GM21717 (cell line): ENCODE measurements around the gene CXorf49B.
"Not testable (repeated sequence)": the region's sequence is repeated elsewhere in the genome, so short reads cannot be mapped to it uniquely, and the experiment has no call there.

Experiments used
- ATAC-seq: cut with Tn5 transposase; IDR thresholded peaks from one replicate; pipeline ENCODE4 v1.9.1; 2021; ENCODE audit warnings: mild to moderate bottlenecking, moderate library complexity; ENCODE audit not compliant: unreplicated experiment

The CXorf49B gene

GRCh38 chrX:71763049-71763448, at the start of gene CXorf49B:
Gene CXorf49B (plus strand): TSS chrX:71763349. CDS start chrX:71763424, 75 bp downstream.
- ATAC-seq: not testable (repeated sequence)

DNA sequence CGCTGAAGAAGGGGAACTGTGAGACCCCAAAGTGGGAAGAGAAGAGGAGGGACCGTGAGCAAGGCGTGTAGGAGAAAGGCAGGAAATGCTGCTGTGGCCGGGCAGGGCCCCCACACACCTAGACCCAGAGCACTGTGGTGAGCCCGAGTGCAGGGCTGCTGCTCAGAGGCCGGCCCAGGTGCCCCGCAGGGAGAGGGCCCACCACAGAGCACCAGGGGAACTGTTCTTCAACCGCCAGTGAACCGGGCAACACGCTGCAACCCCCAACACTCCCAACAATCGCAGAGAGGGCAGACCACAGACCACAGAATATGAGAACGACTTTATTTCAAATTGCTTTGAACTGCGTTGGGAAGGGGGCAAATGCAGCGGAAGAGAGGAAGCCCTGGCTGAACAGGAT, 49.1 kb upstream of the CXorf49B start:
- not testable (repeated sequence) for ATAC-seq

DNA sequence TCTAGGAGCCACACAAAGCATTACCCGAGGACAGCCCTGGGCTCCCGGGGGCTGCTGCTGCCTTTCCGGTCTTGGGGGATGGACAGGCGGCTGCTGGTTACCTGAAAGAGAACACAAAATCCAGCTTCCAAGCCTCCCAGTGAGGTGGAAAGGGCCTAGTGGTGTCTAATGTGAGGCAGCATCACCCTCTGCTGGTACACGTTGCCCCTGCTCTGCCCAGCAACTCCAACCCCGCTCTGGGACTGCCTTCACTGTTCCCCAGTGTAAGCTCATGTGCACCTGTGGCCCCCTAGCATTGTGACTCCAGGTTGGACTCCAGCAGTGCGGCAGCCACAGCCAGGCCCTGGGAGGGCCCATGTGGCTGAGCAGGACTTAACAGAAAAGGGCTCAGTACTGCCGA, 47.6 kb upstream of the CXorf49B start:
- ATAC-seq: not testable (repeated sequence)

DNA sequence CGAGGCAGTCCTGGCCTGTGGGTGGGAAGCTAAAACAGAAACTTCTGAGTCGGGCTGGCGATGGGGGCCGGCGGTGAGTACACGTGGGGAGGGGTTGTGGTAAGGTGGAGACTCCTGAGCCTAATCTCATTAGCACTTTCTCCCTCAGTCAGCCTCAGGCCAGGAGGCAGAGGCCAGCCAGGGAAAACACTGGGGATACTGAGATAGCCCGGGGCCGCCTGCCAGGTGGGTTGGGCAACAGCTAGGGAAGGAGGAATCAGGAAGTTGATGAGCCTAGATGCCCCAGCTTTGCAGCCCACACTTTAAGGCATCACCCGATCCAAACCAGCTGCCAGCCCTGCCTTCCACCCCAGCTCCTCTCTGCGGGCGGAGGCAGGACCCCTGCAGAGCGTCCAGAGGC, 46.8 kb upstream of the CXorf49B start:
- ATAC-seq: not testable (repeated sequence)

- not testable (repeated sequence) for ATAC-seq
Measured at GRCh38 chrX:71718185-71718584, 45.0 kb upstream of the CXorf49B start, which contains the start of gene CXorf49. Gene CXorf49 (minus strand): TSS chrX:71718285. CDS start chrX:71718151, 134 bp downstream.

- ATAC-seq: not testable (repeated sequence)
Measured at GRCh38 chrX:71719195-71719594, 44.0 kb upstream of the CXorf49B start.

GRCh38 chrX:71720289-71720886, 42.8 kb upstream of the CXorf49B start:
- not testable (repeated sequence) for ATAC-seq

- ATAC-seq: not testable (repeated sequence)
Measured at GRCh38 chrX:71760688-71761281, 2.4 kb upstream of the CXorf49B start.

- not testable (repeated sequence) for ATAC-seq
Measured at GRCh38 chrX:71764832-71765231, 1.7 kb downstream of the CXorf49B start.

- not testable (repeated sequence) for ATAC-seq
Measured at GRCh38 chrX:71765613-71766012, 2.5 kb downstream of the CXorf49B start.

DNA sequence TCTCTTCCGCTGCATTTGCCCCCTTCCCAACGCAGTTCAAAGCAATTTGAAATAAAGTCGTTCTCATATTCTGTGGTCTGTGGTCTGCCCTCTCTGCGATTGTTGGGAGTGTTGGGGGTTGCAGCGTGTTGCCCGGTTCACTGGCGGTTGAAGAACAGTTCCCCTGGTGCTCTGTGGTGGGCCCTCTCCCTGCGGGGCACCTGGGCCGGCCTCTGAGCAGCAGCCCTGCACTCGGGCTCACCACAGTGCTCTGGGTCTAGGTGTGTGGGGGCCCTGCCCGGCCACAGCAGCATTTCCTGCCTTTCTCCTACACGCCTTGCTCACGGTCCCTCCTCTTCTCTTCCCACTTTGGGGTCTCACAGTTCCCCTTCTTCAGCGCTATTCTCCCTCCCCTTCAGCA, 4.0 kb downstream of the CXorf49B start:
- not testable (repeated sequence) for ATAC-seq

DNA sequence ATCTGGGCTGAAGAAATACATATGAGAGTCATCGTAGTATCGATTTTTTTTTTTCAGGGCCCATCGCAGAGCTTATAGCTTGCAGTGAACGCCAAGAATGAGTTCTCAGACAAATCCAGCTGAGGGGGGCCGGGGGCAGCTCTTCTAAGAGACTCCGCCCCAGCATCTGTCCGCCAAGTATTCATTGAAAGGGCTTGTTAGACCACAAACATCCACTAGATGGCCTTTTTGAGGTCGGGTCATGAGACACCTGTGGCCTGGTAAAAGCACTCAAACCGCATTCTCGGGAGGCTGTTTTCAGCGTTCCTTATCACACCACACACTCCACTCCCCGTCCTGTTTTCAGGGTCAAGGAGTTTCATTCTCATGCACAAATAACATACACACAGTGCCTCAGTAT, 15.2 kb downstream of the CXorf49B start:
- not testable (repeated sequence) for ATAC-seq

DNA sequence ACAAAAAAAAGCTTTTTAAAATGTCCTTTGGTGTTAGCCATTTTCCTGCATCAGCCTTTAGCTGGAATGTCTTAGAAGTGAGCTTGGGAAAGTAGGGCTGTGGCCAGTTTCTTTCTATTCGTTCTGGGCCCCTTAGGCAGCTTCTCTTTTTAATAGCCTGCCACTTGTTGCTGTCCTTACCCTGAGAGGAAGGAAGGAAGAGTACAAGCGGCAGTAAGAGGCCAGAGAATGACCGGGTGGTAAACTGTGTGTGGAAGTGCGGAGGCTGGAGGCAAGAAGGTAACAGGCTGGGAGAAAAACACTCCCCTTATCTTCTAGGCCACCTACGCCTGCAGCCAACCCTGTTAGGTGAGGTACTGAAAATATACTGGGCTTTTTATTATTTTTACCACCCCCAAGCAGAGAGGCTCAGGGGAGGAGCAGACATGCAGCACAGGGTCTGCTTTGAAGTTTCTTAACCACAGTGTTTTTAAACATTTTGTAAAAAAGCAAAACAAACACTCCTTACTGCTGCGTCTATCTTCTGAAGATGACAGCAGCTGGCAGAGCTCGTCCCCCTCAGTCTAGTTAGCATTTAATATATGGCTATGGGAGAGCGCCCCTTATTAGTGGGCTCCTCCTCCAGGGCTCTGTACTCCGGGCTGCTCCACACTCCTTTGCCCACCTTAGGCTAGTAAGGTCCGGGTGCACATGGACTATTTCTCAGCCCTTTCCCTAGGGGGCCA, 19.2 kb downstream of the CXorf49B start:
- ATAC-seq: not testable (repeated sequence)

- ATAC-seq: not testable (repeated sequence)
Measured at GRCh38 chrX:71782950-71783299, 19.8 kb downstream of the CXorf49B start.

DNA sequence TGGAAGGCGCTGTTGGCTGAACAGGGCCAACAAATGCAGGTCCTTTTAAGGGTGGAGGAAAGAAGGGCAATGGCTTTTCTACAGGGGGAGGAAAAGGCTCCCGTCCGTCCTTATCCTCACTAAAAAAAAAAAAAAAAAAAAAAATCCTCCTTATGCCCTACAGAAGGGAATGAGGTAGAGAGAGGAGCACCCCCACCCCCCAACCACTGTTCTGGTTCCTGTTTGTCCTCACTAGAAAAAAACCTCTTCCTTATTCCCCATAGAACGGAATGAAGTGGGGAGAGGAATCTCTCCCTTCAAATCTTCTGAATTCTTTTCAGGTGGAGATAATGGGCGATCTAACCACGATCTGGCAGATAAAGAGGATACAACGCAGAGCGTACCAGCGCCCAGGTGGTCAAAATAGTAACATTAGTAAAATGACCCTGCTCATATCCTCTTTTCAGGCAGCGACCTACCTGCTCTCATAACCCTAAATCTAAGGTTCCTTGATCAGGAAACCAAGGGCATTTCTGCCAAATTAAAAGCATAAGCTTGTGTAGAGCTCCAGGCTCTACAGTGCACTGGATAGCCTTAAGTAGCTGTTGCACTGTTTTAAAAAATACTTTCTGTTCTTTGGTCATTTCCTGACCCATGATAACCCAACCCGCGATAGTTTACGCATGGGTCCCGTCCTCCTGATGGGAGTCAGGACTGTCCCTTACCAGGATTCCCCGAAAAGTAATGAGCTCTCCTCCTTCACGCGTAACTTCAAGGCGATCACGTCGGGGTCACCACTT, 20.6 kb downstream of the CXorf49B start:
- ATAC-seq: not testable (repeated sequence)

DNA sequence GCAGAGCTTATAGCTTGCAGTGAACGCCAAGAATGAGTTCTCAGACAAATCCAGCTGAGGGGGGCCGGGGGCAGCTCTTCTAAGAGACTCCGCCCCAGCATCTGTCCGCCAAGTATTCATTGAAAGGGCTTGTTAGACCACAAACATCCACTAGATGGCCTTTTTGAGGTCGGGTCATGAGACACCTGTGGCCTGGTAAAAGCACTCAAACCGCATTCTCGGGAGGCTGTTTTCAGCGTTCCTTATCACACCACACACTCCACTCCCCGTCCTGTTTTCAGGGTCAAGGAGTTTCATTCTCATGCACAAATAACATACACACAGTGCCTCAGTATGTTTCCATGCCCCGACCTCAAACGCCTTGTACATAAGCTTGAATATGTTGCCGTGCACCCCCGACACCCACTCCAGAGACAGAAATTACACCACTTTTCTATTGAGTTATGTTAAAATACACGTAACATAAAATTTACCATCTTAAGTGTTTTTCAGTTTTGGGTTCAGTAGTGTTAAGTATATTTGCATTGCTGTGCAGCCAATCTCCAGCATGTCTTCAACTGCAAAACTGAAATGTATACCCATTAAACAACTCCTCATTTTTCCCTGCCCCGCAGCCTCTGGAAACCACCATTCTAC, 21.3 kb downstream of the CXorf49B start:
- ATAC-seq: not testable (repeated sequence)

DNA sequence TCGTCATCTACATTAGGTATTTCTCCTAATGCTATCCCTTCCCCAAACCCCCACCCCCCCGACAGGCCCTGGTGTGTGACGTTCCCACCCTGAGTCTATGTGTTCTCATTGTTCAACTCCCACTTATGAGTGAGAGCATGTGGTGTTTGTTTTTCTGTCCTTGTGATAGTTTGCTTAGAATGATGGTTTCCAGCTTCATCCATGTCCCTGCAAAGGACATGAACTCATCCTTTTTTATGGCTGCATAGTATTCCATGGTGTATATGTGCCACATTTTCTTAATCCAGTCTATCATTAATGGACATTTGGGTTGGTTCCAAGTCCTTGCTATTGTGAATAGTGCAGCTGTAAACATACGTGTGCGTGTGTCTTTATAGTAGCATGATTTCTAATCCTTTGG, 43.3 kb downstream of the CXorf49B start:
- not testable (repeated sequence) for ATAC-seq

DNA sequence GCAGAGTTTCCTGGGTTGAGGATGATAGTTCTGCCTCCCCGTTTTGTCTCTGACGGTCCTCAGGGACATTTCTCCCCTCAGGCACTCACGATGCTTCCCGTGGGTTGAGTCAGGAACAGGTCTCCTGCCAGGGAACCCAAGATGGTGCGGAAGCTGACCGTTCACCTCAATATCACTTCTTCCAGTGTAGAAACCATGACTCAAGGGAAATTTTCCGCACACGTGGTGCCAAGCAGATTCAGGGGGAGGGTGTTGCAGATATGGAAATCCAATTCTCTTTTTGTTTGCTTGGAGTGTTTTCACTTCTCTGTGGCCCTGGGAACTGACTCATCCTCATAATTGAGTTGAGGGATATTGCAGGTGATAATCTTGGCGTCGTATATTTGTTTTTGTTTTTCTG, 46.7 kb downstream of the CXorf49B start:
- no peak for ATAC-seq

DNA sequence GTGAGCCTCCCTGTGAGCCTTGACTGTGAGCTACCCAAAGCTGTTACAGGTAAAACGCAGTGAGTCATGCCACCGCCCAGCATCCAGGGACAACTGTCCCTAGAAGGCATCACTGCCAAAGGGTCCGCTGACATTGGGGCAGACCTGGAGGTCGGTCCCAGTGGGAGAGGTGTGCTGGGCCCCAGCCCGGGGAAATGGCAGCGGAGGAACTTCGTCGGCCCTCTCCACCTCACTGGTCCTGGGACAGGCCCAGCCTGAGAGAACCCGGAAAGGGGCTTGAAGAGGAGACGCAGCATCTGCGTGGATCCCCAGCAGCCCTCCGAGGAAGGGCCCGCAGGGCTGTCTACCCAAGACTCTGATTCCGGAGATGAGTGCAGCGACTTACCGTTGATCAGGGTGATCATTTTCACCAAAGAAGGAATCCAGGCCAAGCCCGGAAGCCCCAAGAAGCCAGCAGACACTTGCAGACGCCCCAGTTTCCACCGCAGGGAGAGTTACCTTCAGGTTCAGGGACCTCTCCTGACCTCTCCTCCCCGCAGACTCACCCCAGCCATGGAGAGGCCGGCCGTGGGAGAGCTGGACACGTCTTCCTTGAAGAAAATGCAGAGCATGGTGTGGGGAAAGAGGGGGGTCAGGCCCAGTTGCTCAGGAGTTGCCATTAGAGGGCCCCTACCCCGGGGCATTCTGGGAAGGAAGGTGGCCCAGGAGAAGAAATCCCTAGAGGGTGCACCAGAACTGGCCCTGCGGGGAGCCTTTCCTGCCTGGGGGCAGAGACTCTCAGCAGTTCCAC, 51.2 kb downstream of the CXorf49B start:
- ATAC-seq: no peak
